NCI-H510A (cell line): ENCODE data around the gene FBXL2.
"Not testable (repeated sequence)": the region's sequence is repeated elsewhere in the genome, so short reads cannot be mapped to it uniquely, and the experiment has no call there.

Experiments
- DNase-seq: peaks from one replicate; lab custom pipeline; 2025; lab: John Stamatoyannopoulos, UW

FBXL2 gene

GRCh38 chr3:33429306-33429705, 152.1 kb downstream of the FBXL2 start:
- DNase-seq: not testable (repeated sequence)

DNA sequence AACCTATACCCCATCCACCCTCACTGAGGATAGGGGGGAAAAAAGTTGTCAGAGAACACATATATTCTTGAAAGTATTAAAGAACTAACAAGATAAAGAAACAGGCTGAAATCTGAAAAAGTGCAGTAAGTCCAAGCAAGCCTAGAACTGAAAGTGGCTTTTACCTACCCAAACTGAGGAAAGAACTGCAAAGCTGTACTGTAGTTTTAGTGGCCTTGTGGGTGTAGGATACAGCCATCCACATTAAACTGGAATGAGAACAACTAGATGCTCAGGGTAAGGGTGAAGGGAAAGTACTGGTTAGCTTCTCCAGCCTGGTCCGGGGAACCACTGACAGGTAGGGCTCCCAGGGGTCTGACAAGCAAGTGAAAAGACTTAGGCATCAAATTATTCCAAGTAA, 152.8 kb downstream of the FBXL2 start:
- no peak for DNase-seq

DNA sequence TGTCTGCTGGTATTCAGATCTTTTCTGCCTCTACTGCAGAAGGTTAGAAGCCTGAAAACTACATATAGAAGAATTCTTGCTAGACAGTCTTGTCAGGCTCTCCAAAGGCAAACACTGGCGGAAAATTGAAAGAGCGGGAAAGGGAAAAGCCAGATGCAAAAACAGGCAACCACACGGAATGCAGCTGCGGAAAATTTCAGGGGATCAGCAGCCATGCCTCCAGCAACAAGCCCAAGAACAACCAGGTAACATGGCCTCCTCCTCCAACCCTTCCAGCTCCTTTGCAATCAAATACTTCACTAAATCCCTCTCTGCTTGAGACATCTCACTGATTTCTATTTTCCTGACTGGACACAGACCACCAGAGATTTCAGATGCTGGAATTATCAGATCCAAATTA, 153.3 kb downstream of the FBXL2 start:
- DNase-seq: no peak

DNA sequence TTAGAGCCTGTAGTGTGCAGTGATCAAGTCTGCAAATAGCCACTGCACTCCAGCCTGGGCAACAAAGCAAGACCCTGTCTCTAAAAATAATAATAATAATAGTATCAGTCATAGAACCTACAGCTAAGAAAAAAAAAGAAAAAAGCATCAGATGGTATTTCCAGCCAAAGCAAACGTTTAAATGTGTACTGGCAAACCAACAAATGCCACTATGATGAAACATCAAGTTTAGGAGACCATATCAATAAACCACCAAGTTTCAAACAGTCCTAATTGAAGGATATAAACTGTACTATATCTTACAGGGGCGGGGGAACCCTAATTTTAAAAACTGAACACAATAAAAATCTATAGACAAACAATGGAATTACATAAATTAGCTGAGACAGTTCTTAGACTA, 156.6 kb downstream of the FBXL2 start:
- no peak for DNase-seq
